GM12891 (cell line): ENCODE results near the gene WIPI1.

ENCODE experiments used
- POLR2A ChIP-seq: IDR thresholded peaks from 2 replicates; pipeline ENCODE4 v1.6.1; 2011; ENCODE audit warnings: low read depth, low read length, control low read depth
- POLR2AphosphoS5 ChIP-seq: IDR thresholded peaks from 2 replicates; pipeline ENCODE4 v1.6.1; 2011; ENCODE audit warnings: low read depth, low read length, control low read depth
- TAF1 ChIP-seq: IDR thresholded peaks from 2 replicates; pipeline ENCODE4 v1.6.1; 2011; ENCODE audit warnings: low read depth, low read length, control low read depth

- no peak for TF ChIP-seq POLR2AphosphoS5
- no peak for TF ChIP-seq POLR2A
- no peak for TF ChIP-seq TAF1
Observed at GRCh38 chr17:68440526-68440925, 16.8 kb downstream of the WIPI1 start.
